Measurements from ENCODE around the gene SMARCA2.

SMARCA2 gene

DNA sequence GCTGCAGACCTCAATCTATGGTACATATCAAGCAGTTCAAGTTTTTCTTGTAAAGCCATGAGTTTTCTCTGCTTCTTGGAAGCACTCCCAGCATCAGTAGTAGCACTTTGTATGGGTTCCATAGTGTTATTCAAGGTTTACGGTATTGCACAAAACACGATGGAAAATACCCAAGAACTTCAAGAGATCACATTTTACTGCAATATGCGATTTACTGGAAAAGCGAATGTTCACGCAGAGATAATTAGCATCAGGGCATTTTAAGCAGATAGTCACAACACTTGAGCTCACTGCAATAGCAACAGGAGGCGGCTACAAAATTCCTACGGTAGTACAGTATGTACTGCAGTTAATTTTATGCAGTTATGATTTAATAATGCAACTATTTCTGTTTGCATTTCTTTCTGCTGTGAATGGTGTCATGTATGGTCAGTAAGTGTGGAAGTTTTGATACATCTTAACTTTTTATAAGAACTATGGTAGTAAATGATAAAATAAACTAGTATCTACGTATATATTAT lies 200.8 kb downstream of the SMARCA2 start:
- no peak for DNase-seq (ENCODE audit: low read depth)

DNA sequence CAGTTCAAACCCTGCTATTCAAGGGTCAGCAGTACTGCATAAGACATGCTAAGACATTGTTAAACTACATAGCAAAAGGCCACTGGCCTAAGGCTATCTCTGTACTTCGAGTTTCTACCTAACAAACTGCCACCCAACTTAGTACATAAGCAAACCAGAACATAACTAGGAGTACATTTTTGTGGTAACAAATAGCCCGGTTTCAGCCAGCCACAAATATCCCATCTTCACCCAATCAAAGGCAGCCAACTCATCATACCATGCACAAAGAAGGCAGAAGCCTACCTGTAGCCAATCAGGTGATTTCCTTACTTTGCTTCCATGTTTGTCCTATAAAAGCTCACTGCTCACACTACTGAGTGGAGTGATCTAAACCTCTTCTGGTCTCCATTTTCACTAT lies 201.4 kb downstream of the SMARCA2 start:
- DNase-seq (ENCODE audit: low read depth): no peak

GRCh38 chr9:2217540-2217939 lies 202.4 kb downstream of the SMARCA2 start:
- DNase-seq (ENCODE audit: low read depth): no peak

DNA sequence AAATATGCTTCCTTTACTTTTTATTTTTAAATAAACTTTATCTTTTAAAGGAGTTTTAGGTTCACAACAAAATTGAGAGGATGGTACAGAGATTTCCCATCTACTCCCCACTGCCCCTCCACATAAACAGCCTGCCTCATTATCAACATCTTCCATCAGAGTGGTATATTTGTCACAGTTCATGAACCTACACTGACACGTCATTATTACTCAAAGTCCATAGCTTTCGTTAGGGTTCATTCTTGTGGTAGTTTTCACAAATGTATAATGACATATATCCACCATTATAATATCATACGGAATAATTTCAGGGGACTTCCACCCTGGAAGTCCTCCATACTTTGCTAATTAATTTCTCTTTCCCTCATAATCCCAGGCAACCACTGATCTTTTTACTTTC lies 204.9 kb downstream of the SMARCA2 start:
- DNase-seq (ENCODE audit: low read depth): no peak

GRCh38 chr9:2227144-2227867 lies 212.2 kb downstream of the SMARCA2 start:
- no peak for DNase-seq (ENCODE audit: low read depth)

GRCh38 chr9:2228132-2228531 lies 213.0 kb downstream of the SMARCA2 start:
- no peak for DNase-seq (ENCODE audit: low read depth)

DNA sequence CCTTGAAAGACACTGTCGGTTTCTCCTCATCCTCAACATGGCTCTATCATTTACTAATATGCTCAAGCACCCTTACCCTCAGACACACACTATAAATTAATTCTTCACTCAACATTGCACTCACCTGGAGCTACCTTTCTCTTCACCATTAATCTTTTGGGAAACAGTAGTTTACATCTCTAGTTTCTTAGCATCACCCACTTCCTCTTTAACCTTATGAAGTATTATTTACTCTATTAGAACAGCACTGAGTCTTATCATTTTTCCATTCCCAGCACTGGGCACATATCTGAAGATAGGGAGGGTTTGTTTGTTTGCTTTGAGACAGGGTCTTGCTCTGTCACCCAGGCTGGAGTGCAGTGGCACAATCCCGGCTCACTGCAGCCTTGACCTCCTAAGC lies 213.5 kb downstream of the SMARCA2 start:
- DNase-seq (ENCODE audit: low read depth): no peak

DNA sequence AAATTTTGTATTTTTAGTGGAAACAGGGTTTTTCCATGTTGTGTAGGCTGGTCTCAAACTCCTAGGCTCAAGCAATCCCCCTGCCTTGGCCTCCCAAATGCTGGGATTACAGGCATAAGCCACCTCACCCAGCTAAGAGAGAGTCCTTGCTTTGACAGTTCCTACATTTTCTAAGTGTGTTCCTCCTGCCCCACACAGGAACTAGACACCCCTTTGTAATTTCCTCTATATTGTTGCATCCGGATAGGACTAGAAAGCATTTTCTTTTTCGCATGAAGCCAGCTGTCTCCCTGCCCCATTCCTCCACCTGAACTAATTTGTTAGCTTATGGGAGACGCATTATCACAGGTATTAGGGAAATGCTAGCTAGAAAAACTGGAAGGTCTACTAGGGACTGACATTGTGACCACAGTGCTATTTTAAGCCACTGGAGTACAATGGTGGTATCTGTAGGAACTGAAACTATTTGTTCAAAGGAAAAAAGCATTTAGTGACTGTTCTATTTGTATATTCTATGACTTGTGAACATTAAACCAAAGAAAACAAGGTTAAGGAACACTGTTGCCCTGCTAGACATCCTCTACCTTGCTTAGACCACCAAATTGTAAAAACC lies 214.1 kb downstream of the SMARCA2 start:
- no peak for DNase-seq (ENCODE audit: low read depth)

GRCh38 chr9:2230362-2230761 lies 215.2 kb downstream of the SMARCA2 start:
- no peak for DNase-seq (ENCODE audit: low read depth)

GRCh38 chr9:2231101-2231500 lies 216.0 kb downstream of the SMARCA2 start:
- DNase-seq (ENCODE audit: low read depth): no peak

- DNase-seq (ENCODE audit: low read depth): no peak
Measured at GRCh38 chr9:2231829-2232228, 216.7 kb downstream of the SMARCA2 start.

DNA sequence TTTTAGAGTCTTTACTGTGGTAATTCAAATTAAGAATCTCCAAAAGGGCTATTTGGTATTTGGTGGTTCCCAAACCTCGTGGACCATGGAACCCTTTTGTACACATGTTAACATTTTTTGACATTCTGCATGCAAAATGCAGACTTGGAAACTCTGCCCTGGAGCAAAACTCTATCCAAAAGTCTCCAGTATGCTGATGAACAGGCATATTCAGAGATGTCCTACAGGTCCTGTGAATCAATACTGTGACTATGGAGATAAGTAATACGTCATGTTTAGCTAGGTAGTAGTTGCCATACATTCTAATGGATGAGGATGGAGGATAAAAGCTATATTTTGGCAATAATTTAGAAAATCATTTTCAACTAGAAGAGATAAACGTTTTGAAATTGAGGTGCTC lies 218.1 kb downstream of the SMARCA2 start:
- DNase-seq (ENCODE audit: low read depth): no peak

- DNase-seq (ENCODE audit: low read depth): no peak
Measured at GRCh38 chr9:2234371-2234893, 219.3 kb downstream of the SMARCA2 start.

GRCh38 chr9:2235623-2236022 lies 220.5 kb downstream of the SMARCA2 start:
- DNase-seq (ENCODE audit: low read depth): no peak

GRCh38 chr9:2236850-2237249 lies 221.7 kb downstream of the SMARCA2 start:
- DNase-seq (ENCODE audit: low read depth): no peak

DNA sequence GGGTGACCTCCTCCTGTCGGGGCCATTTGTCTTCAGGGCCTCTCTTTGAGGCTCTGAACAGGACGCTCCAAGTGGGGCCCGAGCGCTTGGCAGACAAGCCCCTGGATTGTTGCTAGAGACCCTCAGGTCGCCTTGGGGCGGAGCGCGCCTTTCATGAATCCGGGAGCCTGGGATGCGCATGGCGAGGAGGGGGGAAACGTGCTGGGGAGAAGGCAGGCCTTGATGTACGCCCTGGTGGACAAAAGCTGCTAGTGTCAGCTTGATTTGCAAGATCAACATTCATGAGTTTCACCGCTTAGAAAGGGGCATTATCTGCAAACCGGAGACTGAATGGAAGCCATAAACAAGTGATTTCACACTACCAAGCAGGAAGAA lies 226.3 kb downstream of the SMARCA2 start:
- no peak for DNase-seq (ENCODE audit: low read depth)

DNA sequence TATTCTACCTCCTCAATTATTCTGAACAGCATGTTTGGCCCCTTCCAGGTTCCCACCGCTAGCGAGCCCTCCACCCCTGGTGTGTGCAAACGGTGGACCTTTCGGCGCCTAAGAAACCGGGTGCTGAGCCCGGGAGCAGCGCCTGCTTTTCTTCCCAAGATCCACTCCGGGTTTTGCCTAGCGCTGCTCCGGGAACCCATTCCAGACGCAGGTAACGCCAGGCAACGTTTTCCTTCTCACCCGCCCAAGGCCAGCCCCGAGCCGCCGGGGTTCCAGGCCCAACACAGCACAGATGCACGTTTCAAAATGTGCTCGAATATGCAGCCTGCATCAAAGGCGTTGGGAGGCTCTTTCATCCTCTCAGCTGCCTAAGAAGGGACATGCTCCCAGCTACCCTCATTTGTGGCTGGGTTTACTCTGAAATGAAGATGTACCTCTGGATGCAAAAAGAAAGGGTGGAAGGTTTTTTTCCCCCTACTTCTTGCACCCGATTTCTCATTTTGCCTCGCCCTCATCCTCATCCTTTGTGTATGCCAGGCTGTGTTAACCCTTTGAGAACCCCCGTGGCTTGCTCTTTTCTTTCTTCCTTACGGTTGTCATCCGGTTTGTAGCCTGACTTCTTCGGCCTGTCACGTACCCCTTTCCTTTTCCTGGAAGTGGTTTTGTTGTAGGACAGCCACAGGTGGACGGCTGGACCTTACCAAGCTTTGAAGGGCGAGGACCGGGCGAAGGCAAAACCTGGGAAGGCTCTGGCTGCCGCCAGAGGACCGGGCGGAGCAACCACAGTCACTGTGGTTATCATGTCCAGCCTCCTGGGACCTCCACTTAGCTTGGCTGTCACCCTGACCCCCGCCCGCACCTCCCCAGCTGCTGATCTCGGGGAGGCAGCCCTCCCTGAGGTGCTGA lies 226.9 kb downstream of the SMARCA2 start:
- DNase-seq (ENCODE audit: low read depth): peak; percentile 66

- DNase-seq (ENCODE audit: low read depth): no peak
Measured at GRCh38 chr9:2242831-2243330, 227.7 kb downstream of the SMARCA2 start.
